SU-DHL-6 (cell line): ENCODE data around the gene OLIG1.

Experiments
- H2AFZ ChIP-seq: fragments of 200-600 bp; sonication (generic); 2 replicates; pipeline ENCODE4 v1.6.1; 2014; ENCODE audit warnings: low read depth, mild to moderate bottlenecking, moderate library complexity, mixed read lengths, antibody characterized with exemption, low read length; ENCODE audit not compliant: severe bottlenecking
- H3F3A ChIP-seq: fragments of 200-600 bp; shearing (Covaris generic); 2 replicates; pipeline ENCODE4 v1.6.0; 2016; ENCODE audit warnings: antibody characterized with exemption, mild to moderate bottlenecking; ENCODE audit not compliant: insufficient read depth
- H3K27ac ChIP-seq: fragments of 200-600 bp; sonication (generic); 2 replicates; pipeline ENCODE4 v1.5.1; 2016; ENCODE audit warnings: low read depth, mild to moderate bottlenecking, low read length, moderate library complexity, mixed read lengths
- H3K27me3 ChIP-seq: fragments of 200-600 bp; sonication (generic), shearing (Covaris generic); 2 replicates; pipeline ENCODE4 v1.6.0; 2014; ENCODE audit warnings: mild to moderate bottlenecking, low read length
- H3K36me3 ChIP-seq: fragments of 200-600 bp; sonication (generic); 2 replicates; pipeline ENCODE4 v1.6.1; 2014; ENCODE audit warnings: mild to moderate bottlenecking, low read length, mixed read lengths
- H3K4me2 ChIP-seq: fragments of 300-600, 200-600 bp; shearing (Covaris generic), sonication (generic); 2 replicates; pipeline ENCODE4 v1.6.0; 2014; ENCODE audit warnings: low read length, low read depth, mild to moderate bottlenecking; ENCODE audit not compliant: poor library complexity, severe bottlenecking
- H3K4me3 ChIP-seq: fragments of 200-600 bp; sonication (generic); 2 replicates; pipeline ENCODE4 v1.5.1; 2014; ENCODE audit warnings: antibody characterized with exemption, low read length, mild to moderate bottlenecking, mixed read lengths; ENCODE audit not compliant: insufficient read depth, poor library complexity, severe bottlenecking
- H3K79me2 ChIP-seq: fragments of 200-600 bp; sonication (generic); 2 replicates; pipeline ENCODE4 v1.6.1; 2014; ENCODE audit warnings: mild to moderate bottlenecking, low read length, moderate library complexity; ENCODE audit not compliant: insufficient read depth
- H3K9ac ChIP-seq: fragments of 200-600 bp; sonication (generic); 2 replicates; pipeline ENCODE4 v1.7.0; 2014; ENCODE audit warnings: mild to moderate bottlenecking, low read length
- H3K9me2 ChIP-seq: fragments of 200-600 bp; sonication (generic); replicated peaks from 2 replicates; pipeline ENCODE4 v1.6.1; 2014; ENCODE audit warnings: low read length; ENCODE audit not compliant: insufficient read depth
- H3K9me3 ChIP-seq: fragments of 200-600 bp; sonication (generic); 2 replicates; pipeline ENCODE4 v1.6.1; 2014; ENCODE audit warnings: low read length, mixed read lengths; ENCODE audit not compliant: insufficient read depth
- H4K20me1 ChIP-seq: fragments of 200-600 bp; sonication (generic); 2 replicates; pipeline ENCODE4 v1.6.1; 2014; ENCODE audit warnings: low read depth, mild to moderate bottlenecking, antibody characterized with exemption, low read length, moderate library complexity, mixed read lengths
- EZH2phosphoT487 ChIP-seq: fragments of 200-600 bp; sonication (generic), shearing (Covaris generic); conservative IDR thresholded peaks from 2 replicates; pipeline ENCODE4 v1.6.1; 2018; ENCODE audit warnings: mild to moderate bottlenecking, antibody characterized with exemption, low read length, moderate library complexity, mixed read lengths
- TF ChIP-seq, protein P1 (sequence below): fragments of 200-600 bp; sonication (generic); IDR thresholded peaks from one replicate; pipeline ENCODE4 v1.5.1; 2017; ENCODE audit warnings: antibody characterized with exemption, mild to moderate bottlenecking, low read length, moderate library complexity; ENCODE audit not compliant: insufficient read depth, poor library complexity, severe bottlenecking

Gene OLIG1

DNA sequence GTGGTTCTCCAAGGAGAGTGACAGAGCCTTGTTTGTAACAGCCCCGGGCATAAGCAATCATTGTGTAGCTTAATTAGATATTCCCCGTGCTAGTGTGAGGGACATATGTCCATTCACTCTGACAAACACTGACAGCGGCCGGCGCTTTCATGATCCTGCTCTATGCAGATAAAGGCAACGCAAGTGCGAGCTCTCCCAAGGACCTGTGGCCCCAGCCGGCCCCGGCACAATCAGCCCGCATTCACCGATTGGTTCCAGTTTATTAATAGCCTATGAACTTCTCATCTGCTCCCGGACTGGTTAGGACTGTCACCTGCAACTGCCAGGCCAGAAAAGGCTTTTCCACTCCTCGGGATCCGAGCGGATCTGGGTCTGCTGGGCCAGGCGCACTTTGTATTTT, 18.0 kb upstream of the OLIG1 start:
- Histone ChIP-seq H3K4me3 (no peak overlapping the region), H3K9ac (no peak overlapping the region), H3K27ac (no peak overlapping the region), H3K9me2 (no peaks in the 10 kb centered on the region), H3K36me3 (no peaks in the 10 kb centered on the region), H2AFZ (no peak overlapping the region), H3F3A (no peaks in the 10 kb centered on the region), H4K20me1 (no peaks in the 10 kb centered on the region), H3K9me3 (no peaks in the 10 kb centered on the region), H3K27me3 (no peaks in the 10 kb centered on the region), H3K79me2 (no peaks in the 10 kb centered on the region), H3K4me2 (no peak overlapping the region)
- no peak for TF ChIP-seq EZH2phosphoT487
- TF ChIP-seq, protein P1, sequence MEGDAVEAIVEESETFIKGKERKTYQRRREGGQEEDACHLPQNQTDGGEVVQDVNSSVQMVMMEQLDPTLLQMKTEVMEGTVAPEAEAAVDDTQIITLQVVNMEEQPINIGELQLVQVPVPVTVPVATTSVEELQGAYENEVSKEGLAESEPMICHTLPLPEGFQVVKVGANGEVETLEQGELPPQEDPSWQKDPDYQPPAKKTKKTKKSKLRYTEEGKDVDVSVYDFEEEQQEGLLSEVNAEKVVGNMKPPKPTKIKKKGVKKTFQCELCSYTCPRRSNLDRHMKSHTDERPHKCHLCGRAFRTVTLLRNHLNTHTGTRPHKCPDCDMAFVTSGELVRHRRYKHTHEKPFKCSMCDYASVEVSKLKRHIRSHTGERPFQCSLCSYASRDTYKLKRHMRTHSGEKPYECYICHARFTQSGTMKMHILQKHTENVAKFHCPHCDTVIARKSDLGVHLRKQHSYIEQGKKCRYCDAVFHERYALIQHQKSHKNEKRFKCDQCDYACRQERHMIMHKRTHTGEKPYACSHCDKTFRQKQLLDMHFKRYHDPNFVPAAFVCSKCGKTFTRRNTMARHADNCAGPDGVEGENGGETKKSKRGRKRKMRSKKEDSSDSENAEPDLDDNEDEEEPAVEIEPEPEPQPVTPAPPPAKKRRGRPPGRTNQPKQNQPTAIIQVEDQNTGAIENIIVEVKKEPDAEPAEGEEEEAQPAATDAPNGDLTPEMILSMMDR = no peak

DNA sequence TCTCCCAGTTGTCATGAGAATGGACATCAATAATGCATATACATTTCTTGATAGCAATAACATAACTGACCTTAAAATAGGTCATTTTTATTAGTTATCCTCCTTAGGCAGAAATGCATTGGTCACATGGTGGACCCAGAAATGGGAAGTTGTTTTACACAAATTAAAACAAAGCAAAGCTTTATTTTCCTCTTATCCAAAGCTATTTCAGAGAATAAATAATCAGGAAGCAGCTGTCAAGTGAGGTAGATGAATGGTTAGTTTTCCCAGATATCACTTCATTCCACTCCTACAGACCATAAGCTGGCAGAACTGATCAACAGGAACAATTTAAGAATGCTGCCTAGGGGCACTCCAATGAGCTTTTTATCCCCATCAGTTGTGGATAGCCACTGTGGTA, 16.0 kb upstream of the OLIG1 start:
- Histone ChIP-seq H3F3A (no peaks in the 10 kb centered on the region), H3K4me2 (no peak overlapping the region), H2AFZ (no peak overlapping the region), H3K4me3 (no peak overlapping the region), H3K9ac (no peak overlapping the region), H3K27me3 (no peaks in the 10 kb centered on the region), H3K36me3 (no peaks in the 10 kb centered on the region), H3K9me3 (no peaks in the 10 kb centered on the region), H4K20me1 (no peaks in the 10 kb centered on the region), H3K79me2 (no peaks in the 10 kb centered on the region), H3K27ac (no peak overlapping the region), H3K9me2 (no peaks in the 10 kb centered on the region)
- no peak for TF ChIP-seq EZH2phosphoT487
- TF ChIP-seq, protein P1 = no peak

DNA sequence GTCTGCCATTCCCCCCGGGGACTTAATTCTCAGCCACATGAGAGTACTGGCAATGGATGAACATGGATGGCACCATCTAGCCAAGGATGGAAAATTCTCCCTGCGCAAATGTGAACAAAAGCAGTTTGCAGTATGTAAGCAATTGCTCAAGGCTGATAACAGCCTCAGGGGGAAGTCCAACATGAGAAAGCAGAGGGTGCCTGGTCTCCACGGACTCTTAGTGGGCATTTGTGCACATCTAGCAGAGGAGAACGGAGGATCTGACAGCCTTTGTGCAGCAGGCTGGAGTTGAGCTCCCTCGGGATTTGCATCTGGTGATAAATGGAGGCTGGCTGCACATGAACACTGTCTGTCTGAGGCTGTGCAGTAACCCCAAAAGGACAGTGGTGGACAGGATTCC, 13.9 kb upstream of the OLIG1 start:
- no peaks in the 10 kb centered on the region for H3K27me3 ChIP-seq
- TF ChIP-seq EZH2phosphoT487 = no peak
- TF ChIP-seq, protein P1 = no peak
- H3K9ac ChIP-seq = no peak overlapping the region
- no peak overlapping the region for H3K4me3 ChIP-seq
- no peak overlapping the region for H3K27ac ChIP-seq
- H3K9me3 ChIP-seq = no peaks in the 10 kb centered on the region
- H3K4me2 ChIP-seq = no peak overlapping the region
- no peaks in the 10 kb centered on the region for H4K20me1 ChIP-seq
- no peaks in the 10 kb centered on the region for H3K36me3 ChIP-seq
- H3K9me2 ChIP-seq = no peaks in the 10 kb centered on the region
- H3K79me2 ChIP-seq = no peaks in the 10 kb centered on the region
- no peaks in the 10 kb centered on the region for H3F3A ChIP-seq
- no peak overlapping the region for H2AFZ ChIP-seq
